KBM-7 (cell line): ENCODE measurements around the gene MRGPRF.
"Not testable (repeated sequence)": the region's sequence is repeated elsewhere in the genome, so short reads cannot be mapped to it uniquely, and the experiment has no call there.

Experiments used
- DNase-seq: peaks from one replicate; pipeline ENCODE4 v3.0.0-alpha.2; 2015
- in situ Hi-C: fragments of 300-500 bp; cut with MboI; formaldehyde crosslinking; loops from 2 replicates; pipeline ENCODE4 v1.14.3; 2020; ENCODE audit warnings: low sequenced_read_pairs, low pct_unique_long_range_greater_than_20kb, mixed read lengths

MRGPRF gene

DNA sequence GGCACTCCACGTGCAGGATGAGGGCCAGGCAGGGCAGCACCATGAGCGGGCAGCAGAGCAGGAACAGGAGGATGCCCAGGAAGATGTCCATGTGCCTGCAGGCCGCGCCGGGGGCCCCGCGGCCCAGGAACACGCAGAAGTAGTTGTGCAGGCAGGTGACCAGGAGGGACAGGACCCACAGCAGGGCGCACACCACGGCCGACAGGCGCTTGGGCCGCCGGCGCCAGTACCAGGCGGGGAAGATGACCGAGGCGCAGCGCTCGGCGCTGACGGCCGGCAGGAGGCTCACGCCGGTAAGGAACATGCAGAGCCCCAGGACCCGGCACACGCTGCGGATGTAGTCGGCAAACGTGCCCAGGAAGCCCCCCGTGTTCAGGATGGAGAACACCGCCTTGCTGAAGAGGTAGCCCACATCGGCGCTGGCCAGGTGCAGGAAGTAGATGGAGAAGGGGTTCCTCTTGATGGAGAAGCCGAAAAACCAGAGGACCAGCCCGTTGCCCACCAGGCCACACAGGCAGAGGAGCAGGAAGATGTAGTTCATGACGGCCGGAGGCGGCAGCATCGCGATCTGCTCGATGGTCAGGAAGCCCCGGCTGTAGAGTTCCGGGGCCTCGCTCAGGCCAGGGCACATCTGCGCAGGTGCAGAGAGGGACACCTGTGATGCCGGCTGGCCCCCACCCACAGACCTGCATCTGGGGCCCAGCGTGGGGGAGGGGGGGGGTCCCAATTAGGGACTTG, 7.2 kb downstream of the MRGPRF start:
- DNase-seq, result no peak
- in situ Hi-C loops, result no loop called here

DNA sequence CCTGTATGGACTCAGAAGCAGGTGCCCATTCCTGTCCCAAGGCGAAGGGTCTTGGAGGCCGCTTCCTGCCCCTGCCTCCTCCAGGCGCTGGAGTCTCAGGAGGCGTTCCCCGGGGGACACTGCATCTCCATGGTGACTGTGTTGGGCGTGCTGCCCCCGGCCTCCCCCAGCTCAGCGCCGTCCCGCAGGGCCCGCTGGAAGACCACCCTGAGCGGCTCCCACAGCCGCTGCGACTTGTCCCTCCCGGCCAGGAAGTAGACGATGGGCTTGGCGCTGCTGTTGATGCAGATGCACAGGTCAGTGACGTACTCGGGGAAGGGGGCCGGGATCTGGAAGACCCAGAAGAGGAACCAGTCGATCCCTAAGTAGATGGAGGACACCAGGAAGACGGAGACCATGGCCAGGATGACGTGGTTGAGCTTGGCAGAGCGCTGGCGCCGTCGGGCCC, 7.8 kb downstream of the MRGPRF start:
- in situ Hi-C loops, result no loop called here
- no peak for DNase-seq

DNA sequence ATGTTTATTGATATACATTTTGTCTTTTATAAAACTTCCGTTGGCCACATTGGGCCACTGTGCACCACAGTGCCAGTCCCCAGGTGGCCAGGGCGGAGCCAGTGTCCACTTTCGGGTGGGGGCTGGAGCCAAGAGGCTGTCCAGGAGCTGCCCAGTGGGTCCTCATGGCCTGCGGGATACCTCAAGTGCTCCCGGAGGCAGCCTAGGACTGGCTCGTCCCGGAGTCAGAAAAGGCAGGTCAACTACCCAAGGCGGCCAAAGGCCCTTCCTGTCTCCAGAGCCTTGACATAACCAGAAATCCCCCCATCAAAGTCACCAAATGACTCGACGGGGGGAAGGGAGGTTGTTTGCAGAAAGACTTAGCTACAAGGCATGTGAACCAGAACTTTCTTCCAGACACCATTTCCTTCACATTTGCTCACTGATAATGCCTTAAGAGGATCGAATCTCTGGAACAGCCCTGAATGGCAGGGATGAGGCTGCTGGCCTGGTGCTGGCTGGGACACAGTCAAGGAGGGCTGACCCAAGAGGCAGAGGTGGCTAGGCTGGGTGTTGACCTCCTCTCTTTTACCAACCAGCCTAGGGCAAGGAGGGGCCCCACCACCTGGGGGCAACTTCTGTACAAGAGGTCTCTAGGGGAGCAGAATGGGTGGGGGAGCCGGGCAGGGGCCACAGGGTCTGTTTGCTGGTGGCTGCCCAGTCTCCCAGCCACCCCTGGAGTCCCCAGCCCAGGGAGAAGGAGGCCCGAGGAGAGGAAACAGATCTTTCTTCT, 8.4 kb downstream of the MRGPRF start:
- no peak for DNase-seq
- in situ Hi-C loops, result no loop called here

DNA sequence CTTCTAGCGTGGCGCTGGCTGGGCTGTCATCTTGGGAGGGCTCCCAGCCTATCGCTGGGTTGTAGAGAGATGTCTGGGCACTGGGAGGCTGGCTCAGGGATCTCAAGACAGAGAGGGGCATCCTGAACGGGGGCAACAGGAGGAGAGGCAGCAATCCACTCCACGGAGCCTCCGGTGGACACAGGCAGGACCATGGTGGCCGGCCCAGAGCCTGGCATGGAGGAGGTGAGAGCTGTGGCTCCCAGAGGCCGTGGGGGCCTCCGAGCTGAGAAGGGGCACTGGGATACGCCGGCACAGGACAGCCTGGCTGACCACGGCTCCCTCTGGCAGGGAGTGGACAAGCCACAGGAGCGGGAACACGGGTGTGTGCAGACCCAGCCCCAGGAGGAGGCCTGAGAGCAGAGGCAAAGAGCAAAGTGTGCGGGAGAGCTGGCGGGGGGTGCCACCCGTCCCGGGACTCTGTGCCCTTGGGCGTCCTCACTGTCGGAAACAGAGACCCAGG, 9.1 kb downstream of the MRGPRF start:
- no peak for DNase-seq
- in situ Hi-C loops, result no loop called here

DNA sequence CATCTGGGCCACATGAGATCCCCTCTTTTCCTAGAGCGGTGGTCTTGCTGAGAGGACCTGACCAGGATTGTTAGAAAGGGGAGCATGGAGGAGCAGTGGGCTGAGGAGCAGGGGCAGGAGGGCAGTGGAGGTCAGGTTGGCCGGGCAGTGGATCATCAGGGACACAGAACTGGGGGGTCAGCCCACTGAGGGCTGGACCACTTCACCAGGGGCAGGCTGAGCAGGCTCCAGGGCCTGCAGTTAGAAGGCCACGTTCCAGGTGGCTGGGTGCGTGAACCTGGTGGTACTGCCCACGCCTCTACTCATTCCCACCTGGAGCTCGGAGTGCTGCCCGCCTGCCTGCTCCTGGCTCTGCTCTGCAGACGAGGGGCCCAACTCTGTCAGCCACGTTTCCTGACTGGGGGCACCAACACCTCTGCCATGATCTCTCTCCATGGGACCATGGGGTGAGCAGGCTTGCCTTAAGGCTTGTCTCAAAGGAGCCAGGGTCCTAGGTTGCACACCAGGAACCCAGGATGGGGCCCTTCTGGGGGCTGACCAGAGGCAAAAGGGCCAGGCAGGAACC, 9.7 kb downstream of the MRGPRF start:
- DNase-seq, result no peak
- in situ Hi-C loops, result no loop called here

DNA sequence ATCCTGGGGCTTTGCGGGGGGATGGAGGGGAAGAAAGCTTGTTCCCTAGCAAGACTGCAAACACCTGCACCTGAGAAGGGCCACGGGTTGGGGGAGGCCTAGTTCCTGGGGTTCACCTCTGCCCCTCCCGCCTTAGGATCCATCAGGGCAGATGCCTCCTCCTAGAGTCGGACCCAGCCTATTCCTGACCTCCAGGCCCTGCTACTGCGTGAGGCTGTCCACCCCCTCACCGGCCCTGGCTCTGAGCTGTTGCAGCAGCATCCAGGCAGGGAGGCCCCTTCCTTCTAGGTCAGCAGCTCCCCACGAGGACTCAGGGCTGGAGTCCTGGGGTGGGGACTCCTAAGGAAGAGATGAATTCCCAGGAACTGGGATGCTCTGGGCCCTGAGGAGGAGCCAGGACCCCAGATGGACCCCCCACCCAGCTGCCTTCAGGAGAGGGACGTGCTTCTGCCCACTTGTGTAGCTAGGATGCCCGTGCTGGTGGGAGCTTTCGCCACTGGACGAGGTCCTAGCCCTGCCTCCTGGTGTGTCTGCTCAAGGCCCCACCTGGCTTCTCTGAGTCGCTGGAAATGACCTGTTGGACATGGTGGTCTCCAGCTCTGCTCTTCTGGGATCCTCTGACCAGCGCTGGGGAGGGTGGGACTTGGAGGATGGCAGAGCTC, 10.3 kb downstream of the MRGPRF start:
- in situ Hi-C loops, result no loop called here
- no peak for DNase-seq

DNA sequence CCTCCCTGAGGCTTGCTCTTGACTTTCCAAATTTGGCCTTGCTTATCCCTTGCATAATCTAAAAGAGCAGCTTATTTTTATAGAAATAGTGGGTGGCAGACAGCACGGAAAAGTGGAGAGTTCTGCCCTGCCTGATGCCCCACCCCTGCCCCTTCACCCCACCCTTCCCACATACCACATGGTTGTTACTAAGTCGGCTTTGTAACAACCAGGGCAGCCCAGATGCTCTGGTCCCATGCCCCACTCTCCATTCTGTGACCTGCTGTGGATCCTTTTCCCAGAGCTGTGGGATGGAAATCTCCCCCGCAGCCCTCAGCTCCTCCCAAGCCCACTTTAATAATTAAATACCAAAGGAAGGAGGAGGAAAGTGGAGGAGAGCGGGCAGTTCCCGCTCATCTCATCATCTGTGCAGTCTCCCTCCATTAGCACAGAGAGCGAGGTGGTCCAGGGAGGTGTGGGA, 10.9 kb downstream of the MRGPRF start:
- in situ Hi-C loops, result no loop called here
- no peak for DNase-seq

DNA sequence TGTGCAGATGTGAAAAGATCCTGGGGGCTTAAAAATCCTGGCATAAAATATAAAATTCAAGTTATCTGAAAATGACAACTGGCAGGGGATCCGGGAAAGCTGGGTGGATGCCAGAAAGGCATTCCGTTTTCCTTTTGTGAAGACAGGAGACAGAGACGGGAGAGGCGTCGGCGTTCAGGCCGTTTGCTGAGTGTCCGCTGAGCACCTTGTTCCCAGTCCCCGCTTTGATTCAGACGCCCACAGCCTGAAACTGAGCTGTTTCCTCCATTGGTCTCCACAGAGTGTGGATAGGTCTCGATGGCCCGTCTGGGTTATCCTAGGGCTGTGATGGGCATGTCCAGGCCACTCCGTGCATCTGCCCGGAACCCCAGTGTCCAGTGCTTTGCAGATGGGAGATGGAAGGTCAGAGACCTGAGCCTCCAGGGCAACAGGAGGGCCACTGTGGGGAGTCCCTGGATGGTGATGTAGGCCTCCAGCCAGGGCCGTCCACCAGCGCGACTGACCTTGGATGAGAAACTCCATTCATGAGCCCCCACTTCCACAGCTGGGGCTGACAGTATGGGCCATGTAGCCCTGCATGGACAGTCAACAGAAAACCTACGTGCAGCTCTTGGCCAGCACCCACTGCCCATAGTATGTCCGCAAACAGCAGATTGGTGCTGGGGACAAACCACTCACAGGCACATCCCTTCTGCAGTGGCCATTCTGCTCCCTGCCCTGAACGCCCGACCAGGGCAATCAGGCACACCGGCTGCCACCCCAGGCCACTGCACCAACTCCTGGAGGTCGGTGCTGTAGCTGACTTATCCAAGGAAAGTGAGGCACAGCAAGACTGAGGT, 11.6 kb downstream of the MRGPRF start:
- in situ Hi-C loops, result no loop called here
- no peak for DNase-seq

DNA sequence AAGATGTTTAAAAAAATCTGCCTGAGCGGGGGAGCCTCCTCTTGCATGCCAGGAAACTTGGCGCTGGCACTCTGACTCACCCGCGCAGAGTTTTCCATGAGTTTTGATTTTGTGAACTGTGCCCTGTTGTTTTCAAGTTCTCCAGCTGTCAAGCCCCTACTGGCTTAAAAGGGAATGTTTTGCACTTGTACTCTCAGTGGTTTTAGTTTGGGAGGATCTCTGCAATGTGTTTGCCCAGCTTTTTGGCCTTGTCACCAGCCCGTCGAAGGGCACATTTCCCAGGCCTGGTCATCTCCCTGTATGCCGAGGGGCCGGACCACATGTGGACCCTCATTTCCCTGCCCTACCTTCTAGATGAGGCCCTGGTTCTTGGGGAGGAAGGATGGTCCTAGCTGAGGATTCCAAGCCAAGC, 12.2 kb downstream of the MRGPRF start:
- in situ Hi-C loops, result no loop called here
- peak; percentile 6 for DNase-seq

DNA sequence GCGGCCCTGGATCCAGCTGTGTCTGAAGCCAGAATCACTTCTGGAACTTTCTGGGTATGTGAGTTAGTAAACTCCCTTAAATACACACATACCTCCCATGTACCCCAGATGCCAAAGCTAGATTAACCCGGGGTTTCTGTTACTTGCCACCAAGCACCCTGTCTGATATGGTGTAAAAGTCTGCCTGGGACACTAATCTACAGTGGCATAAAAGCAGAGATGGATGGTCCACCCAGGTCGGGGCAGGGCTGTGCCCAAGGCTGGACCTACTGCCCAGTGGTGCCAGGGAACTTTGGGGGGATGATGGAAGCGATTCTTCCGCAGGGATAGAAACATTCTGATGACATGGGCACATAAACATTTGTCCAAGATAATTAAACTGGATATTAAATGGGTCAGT, 12.7 kb downstream of the MRGPRF start:
- DNase-seq, result no peak
- in situ Hi-C loops, result no loop called here

DNA sequence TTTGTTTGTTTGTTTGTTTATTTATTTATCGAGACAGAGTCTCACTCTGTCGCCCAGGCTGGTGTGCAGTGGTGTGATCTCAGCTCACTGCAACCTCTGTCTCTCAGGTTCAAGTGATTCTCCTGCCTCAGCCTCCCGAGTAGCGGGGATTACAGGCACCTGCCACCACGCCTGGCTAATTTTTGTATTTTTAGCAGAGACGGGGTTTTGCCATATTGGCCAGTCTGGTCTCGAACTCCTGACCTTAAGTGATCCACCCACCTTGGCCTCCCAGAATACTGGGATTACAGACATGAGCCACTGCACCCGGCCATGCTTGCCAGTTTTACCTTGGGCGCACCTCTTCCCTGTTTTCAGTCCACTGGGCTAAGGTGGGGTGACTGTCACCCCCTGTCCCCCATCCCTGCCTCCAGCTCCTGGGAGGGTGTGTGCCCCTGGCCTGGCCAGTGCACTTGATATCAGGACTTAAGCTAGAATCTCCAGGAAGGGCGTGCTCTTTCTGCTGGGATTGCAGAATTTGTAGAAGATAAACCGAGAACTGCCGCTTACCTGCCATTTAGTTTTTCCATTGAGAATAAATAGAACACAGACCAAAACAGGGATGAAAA, 13.2 kb downstream of the MRGPRF start:
- in situ Hi-C loops, DNase-seq: not testable (repeated sequence)

DNA sequence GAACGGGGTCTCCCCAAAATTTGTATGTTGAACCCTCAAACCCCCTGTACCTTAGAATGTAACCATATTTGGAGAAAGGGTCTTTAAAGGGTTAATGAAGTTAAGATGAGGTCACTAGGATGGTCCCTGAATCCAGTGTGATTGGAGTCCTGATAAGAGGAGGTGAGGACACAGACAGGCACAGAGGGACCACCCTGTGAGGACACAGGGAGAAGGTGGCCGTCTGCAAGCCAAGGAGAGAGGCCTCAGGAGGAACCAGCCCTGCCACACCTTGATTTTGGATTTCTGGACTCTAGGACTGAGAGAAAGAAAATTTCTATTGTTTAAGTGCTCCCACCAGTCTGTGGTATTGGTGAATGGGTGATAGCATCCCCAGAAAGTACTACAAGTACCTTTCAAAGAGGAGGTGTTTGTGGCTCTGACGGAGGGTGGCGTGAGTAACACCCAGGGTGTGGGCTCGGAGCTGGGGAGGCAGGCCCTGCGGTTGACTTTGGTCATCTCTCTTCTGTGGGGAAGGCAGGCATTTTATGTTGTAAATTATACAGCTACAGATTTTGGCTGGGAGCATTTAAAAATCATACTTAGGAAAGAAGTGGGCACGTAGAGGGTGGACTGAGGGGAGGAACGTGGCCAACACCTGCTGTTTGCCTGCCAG, 13.8 kb downstream of the MRGPRF start:
- DNase-seq, result no peak
- in situ Hi-C loops, result no loop called here

DNA sequence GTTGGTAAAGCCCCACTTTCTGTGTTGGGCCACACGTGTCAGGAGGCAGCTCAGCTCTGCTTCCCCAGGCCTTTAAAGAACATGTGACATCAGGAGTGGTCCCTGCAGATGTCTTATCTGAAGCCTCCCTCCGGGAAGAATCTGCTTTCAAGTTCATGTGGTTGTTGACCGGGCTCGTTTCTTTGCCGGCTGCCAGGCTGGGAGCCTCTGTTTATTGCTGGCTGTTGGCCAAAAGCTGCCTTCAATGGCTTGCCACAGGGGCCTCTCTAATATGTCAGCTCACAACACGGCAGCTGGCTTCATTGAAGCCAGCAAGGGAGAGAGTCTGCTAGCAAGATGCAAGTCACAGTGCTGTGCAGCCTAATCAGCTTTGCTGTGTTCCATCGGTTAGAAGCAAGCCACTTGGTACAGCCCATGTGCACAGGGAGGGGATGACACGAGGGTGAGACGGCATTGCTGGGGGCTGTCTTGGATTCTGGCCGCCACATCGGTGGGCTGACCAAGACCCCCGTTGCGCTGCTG, 14.6 kb downstream of the MRGPRF start:
- in situ Hi-C loops, result no loop called here
- no peak for DNase-seq

DNA sequence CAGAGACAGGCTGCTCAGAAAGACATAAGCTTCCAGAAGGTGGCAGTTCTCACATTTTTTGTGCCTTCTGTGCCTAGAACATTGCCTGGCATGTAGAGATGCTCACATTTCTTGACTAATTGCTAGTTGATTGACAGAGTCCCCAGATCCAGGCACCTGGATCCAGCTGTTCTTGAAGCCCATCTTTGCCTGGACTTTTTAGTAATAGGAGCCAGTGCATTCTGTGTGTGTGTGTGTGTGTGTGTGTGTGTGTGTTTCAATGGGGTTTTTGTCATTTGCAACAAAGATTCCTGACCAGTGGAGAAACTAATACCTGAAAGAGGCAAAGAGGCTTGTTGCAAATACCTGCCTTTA, 15.1 kb downstream of the MRGPRF start:
- no peak for DNase-seq
- in situ Hi-C loops, result no loop called here

DNA sequence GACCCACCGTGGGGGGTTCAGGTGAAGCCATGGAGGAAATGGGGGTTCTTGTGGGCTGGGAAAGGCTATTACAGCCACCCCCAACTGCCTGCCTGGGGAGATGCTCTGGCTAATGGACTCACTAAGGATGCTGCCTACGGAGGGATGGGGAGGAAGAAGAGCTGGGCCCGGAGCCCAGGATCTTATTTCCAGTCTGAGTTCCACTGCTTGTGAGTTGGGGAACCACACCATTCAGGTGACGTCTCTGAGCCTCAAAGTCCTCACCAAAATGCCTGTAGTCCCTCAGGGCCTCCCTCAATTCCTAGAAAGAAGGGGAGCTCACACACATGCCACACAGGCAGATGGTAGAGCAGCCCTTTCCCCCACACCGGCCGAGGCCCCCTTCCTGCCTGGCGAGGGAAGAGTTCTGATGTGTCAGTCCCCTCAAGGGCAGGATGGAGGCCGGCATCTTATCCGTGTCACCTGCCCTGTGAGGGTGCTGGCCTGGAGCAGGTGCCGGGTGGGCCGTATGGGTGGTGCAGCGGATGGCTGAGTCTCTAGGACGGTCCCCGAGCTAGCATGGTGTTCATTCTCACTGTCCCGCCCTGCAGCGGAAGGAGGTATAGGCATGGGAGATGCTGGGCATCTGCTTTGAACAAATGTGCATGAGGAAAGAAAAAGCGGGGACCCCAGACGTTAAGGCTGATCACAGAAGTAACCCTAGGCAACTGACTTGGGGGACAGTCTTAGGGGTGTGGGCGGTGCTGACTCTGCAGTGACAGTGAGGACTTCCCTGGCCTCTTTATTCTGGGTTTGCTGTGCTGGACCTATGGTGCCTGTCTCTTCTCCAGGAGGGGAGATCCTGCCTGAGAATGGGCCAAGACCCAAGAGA, 15.7 kb downstream of the MRGPRF start:
- DNase-seq, result no peak
- in situ Hi-C loops, result no loop called here

DNA sequence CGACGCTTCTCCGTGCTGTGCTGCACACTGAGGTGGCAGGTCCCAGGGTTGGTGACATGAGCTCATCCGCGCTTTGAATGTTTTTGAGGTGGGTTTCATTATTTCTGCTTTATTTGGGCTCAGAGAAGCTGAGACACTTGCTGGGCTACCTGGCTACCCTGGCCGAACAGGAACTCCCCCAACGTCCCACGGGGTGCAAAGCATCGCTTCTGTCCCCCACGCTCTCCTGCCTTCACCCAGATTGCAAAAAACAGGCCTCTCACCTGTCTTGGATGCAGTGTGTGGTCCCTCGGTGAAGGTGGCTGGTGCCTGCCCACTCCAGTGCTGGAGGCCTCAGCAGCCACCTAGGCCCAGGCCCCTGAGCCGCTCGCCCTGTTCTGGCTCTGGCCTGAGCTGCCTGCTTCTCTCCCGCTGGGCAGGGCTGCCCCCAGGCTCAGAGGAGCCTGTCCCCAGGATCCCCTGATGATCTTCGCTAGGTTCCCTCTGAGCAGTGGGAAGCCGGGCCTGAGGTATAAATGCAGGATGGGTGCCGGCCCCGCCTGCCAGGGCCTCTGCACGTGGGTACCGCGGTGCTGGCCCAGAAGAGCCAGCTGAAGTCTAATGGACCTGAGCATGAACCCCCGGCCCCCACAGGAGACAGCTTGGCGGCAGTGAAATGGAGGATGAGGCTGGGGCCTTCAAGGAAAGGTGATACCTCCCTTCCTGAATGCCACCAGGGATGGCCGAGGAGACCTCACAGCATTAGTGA, 16.5 kb downstream of the MRGPRF start:
- in situ Hi-C loops, result no loop called here
- no peak for DNase-seq
